T-cell (primary cell): ENCODE results near the gene CCL20. TPM values are rescaled to one million over a fixed set of nuclear protein-coding genes. Genes with fewer than 3 reads are reported as not detected.

Source experiments
- ATAC-seq, 4 experiments: fragments of 200-7000 bp in 3 of 4; fragments of 150-1000 bp in 1 of 4; cut with Tn5 transposase; replicated peaks in 1 of 4; 1 replicate in 3 of 4; 2 replicates in 1 of 4; pipeline ENCODE4 v1.10.0; 2021; ENCODE audit warnings: moderate library complexity in 3 of 4, mild to moderate bottlenecking in 2 of 4, moderate number of reproducible peaks in 1 of 4
- CTCF ChIA-PET, 2 donors: fragments of 300-600 bp; sonication (Branson Sonifier 250); formaldehyde crosslinking; loops; one replicate each; lab custom pipeline; 2022; ENCODE audit warnings: antibody characterized with exemption in 2 of 2; lab: Charles Lee
- POLR2A ChIA-PET, 2 donors: fragments of 300-600 bp; sonication (Branson Sonifier 250); formaldehyde crosslinking; loops; one replicate each; lab custom pipeline; 2022; ENCODE audit warnings: antibody characterized with exemption in 2 of 2; lab: Charles Lee
- DNase-seq, 35 experiments: peaks; one replicate each; pipeline versions ENCODE4 v3.0.0 to v3.0.0-alpha.2; 2013 to 2023
- H3K27ac ChIP-seq: one replicate; pipeline ENCODE4 v1.5.1; 2013; ENCODE audit warnings: low read length
- H3K27me3 ChIP-seq, 2 experiments: replicated peaks in 1 of 2; 1 replicate in 1 of 2; 2 replicates in 1 of 2; pipeline versions ENCODE4 v1.6.1 to v1.7.0; 2013; ENCODE audit warnings: low read length in 1 of 2, mixed read lengths in 1 of 2; ENCODE audit not compliant: control insufficient read depth in 2 of 2, insufficient read depth in 2 of 2; ENCODE audit errors: extremely low read depth in 1 of 2
- H3K36me3 ChIP-seq, 2 donors: 1 replicate in 1 of 2; 2 replicates in 1 of 2; pipeline versions ENCODE4 v1.6.1 to v1.7.0; 2013; ENCODE audit warnings: low read length in 1 of 2; ENCODE audit not compliant: control insufficient read depth in 2 of 2, insufficient read depth in 1 of 2; ENCODE audit errors: extremely low read depth in 1 of 2
- H3K4me1 ChIP-seq, 2 experiments: 1 replicate in 1 of 2; 2 replicates in 1 of 2; pipeline versions ENCODE4 v1.6.1 to v1.7.0; 2013; ENCODE audit warnings: low read length in 2 of 2, mixed read lengths in 1 of 2; ENCODE audit not compliant: insufficient read depth in 2 of 2, control insufficient read depth in 1 of 2; ENCODE audit errors: extremely low read depth in 1 of 2
- H3K4me3 ChIP-seq, 2 donors: 1 replicate in 1 of 2; 2 replicates in 1 of 2; pipeline versions ENCODE4 v1.5.1 to v1.7.0; 2013; ENCODE audit warnings: mild to moderate bottlenecking in 2 of 2, low read length in 1 of 2, moderate library complexity in 1 of 2; ENCODE audit not compliant: control insufficient read depth in 1 of 2; ENCODE audit errors: extremely low read depth in 1 of 2
- H3K9me3 ChIP-seq: 2 replicates; pipeline ENCODE4 v1.7.0; 2013
- H3K27ac Mint-ChIP-seq, 2 donors: one replicate each; pipeline ENCODE4 v1.8.0; 2020 to 2021; ENCODE audit warnings: mild to moderate bottlenecking in 2 of 2, mixed read lengths in 2 of 2
- H3K27me3 Mint-ChIP-seq, 2 donors: one replicate each; pipeline ENCODE4 v1.8.0; 2021 to 2022; ENCODE audit warnings: mixed read lengths in 2 of 2
- H3K36me3 Mint-ChIP-seq: one replicate; pipeline ENCODE4 v1.8.0; 2021; ENCODE audit warnings: mixed read lengths
- H3K4me1 Mint-ChIP-seq, 3 donors: one replicate each; pipeline ENCODE4 v1.8.0; 2020 to 2022; ENCODE audit warnings: mixed read lengths in 3 of 3, mild to moderate bottlenecking in 1 of 3
- H3K4me3 Mint-ChIP-seq, 3 donors: one replicate each; pipeline ENCODE4 v1.8.0; 2020 to 2022; ENCODE audit warnings: mild to moderate bottlenecking in 3 of 3, mixed read lengths in 3 of 3, moderate library complexity in 3 of 3
- H3K9me3 Mint-ChIP-seq, 3 donors: one replicate each; pipeline ENCODE4 v1.8.0; 2020 to 2022; ENCODE audit warnings: mixed read lengths in 3 of 3
- WGBS: methylation state at CpG from one replicate; pipeline ENCODE4 v1.1.5; 2013; ENCODE audit warnings: missing lambda C conversion rate; ENCODE audit not compliant: insufficient coverage; 5-methylcytosine and 5-hydroxymethylcytosine counted together
- total RNA-seq, 35 experiments: library from RNA in 6 of 35; stranded (reverse) in 6 of 35; fragments of 120-200 nt in 1 of 35; gene quantifications; one replicate each; pipeline versions ENCODE4 v1.2.1 to v1.2.4 and lab custom pipeline; 2013 to 2026

Gene CCL20
- total RNA-seq, 5 donors from 2014 or later (not counting 1 experiment from before 2014, with no cell fraction given): 1.8 to 3.0 (median 1.9) TPM; not detected in 2

- peak overlapping the region in 1 of 2 donors; percentile 27 for H3K27ac Mint-ChIP-seq
Observed at GRCh38 chr2:227818675-227819397, 5.2 kb downstream of the CCL20 start.

DNA sequence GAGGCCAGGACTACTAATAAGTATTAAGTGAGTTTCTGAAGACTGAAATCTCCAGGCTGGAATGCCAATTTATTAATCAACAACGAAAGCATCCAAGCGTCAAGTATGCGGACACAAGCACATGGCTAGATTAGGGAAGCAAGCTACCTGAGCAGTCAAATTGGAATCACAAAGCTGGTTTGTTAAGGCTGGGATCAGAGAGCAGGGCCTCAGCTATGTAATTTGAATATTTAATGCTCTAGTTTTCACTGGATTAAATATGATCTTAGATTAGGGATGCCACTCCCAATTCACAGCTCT is 5.7 kb downstream of the CCL20 start:
- ChIA-PET POLR2A (no interaction called here), CTCF (no interaction called here)
- DNase-seq (no peak), ATAC-seq (no peak)
- Histone ChIP-seq H3K4me1 (peaks cover 0 to 2% of the 10 kb centered on the region in 2 experiments), H3K27me3 (peaks cover 0 to 5% of the 10 kb centered on the region in 2 experiments), H3K27ac (peak overlapping the region; percentile 52), H3K9me3 (no peaks in the 10 kb centered on the region), H3K4me3 (no peak overlapping the region), H3K36me3 (no peaks in the 10 kb centered on the region)
- Mint-ChIP-seq H3K9me3 (peaks cover 0 to 4% (median 0%) of the 10 kb centered on the region in 3 donors), H3K36me3 (no peaks in the 10 kb centered on the region), H3K4me3 (no peak overlapping the region), H3K4me1 (peaks cover 0 to 15% (median 7%) of the 10 kb centered on the region in 3 donors), H3K27me3 (peaks cover 0 to 22% of the 10 kb centered on the region in 2 donors), H3K27ac (no peak overlapping the region)
- WGBS: 100% methylated on average over 3 of the region's 3 CpGs

More at GRCh38 chr2:227818675-227819397, 5.2 kb downstream of the CCL20 start:
- ChIA-PET CTCF (no interaction called here), POLR2A (no interaction called here)
- Mint-ChIP-seq H3K4me1 (peaks cover 0 to 18% (median 7%) of the 10 kb centered on the region in 3 donors), H3K36me3 (no peaks in the 10 kb centered on the region), H3K4me3 (no peak overlapping the region), H3K9me3 (peaks cover 0 to 4% (median 0%) of the 10 kb centered on the region in 3 donors), H3K27me3 (peaks cover 3 to 25% of the 10 kb centered on the region in 2 donors)
- Histone ChIP-seq H3K36me3 (no peaks in the 10 kb centered on the region), H3K27ac (peak overlapping the region; percentile 52), H3K4me1 (peaks cover 0 to 2% of the 10 kb centered on the region in 2 experiments), H3K27me3 (peaks cover 0 to 5% of the 10 kb centered on the region in 2 experiments), H3K4me3 (no peak overlapping the region), H3K9me3 (no peaks in the 10 kb centered on the region)
- DNase-seq (peak in 4 of 35 experiments; percentile 4 to 19 (median 12)), ATAC-seq (peak in 2 of 4 experiments; percentile 30 to 51)
- WGBS: 87% methylated on average over 8 of the region's 9 CpGs

- no peak for ATAC-seq
- Histone ChIP-seq H3K36me3 (no peaks in the 10 kb centered on the region), H3K4me1 (peaks cover 0 to 7% of the 10 kb centered on the region in 2 experiments), H3K27me3 (peaks cover 0 to 5% of the 10 kb centered on the region in 2 experiments), H3K9me3 (no peaks in the 10 kb centered on the region), H3K27ac (no peak overlapping the region), H3K4me3 (no peak overlapping the region)
- CTCF ChIA-PET: no interaction called here
- H3K36me3 Mint-ChIP-seq: no peaks in the 10 kb centered on the region
- peaks cover 2 to 22% of the 10 kb centered on the region in 2 donors for H3K27me3 Mint-ChIP-seq
- peaks cover 0 to 20% (median 7%) of the 10 kb centered on the region in 3 donors for H3K4me1 Mint-ChIP-seq
- POLR2A ChIA-PET: no interaction called here
- peaks cover 0 to 4% (median 0%) of the 10 kb centered on the region in 3 donors for H3K9me3 Mint-ChIP-seq
- WGBS: 94% methylated on average over 2 of the region's 4 CpGs
- no peak overlapping the region for H3K27ac Mint-ChIP-seq
- DNase-seq: no peak
- no peak overlapping the region for H3K4me3 Mint-ChIP-seq
Observed at GRCh38 chr2:227821043-227821942, 7.7 kb downstream of the CCL20 start.

GRCh38 chr2:227822416-227823003 is 8.9 kb downstream of the CCL20 start:
- Mint-ChIP-seq H3K4me1 (peaks cover 0 to 28% (median 10%) of the 10 kb centered on the region in 3 donors), H3K27me3 (peaks cover 2 to 22% of the 10 kb centered on the region in 2 donors), H3K27ac (no peak overlapping the region), H3K4me3 (no peak overlapping the region), H3K9me3 (peaks cover 0 to 4% (median 0%) of the 10 kb centered on the region in 3 donors), H3K36me3 (no peaks in the 10 kb centered on the region)
- DNase-seq (no peak), ATAC-seq (no peak)
- ChIA-PET POLR2A (no interaction called here), CTCF (no interaction called here)
- H3K36me3 ChIP-seq: no peaks in the 10 kb centered on the region
- no peaks in the 10 kb centered on the region for H3K9me3 ChIP-seq
- WGBS: no CpG with 5 or more reads among the region's 2 CpGs
- H3K4me3 ChIP-seq: no peak overlapping the region
- H3K27ac ChIP-seq: no peak overlapping the region
- peaks cover 0 to 5% of the 10 kb centered on the region in 2 experiments for H3K27me3 ChIP-seq
- H3K4me1 ChIP-seq: peaks cover 0 to 7% of the 10 kb centered on the region in 2 experiments

DNA sequence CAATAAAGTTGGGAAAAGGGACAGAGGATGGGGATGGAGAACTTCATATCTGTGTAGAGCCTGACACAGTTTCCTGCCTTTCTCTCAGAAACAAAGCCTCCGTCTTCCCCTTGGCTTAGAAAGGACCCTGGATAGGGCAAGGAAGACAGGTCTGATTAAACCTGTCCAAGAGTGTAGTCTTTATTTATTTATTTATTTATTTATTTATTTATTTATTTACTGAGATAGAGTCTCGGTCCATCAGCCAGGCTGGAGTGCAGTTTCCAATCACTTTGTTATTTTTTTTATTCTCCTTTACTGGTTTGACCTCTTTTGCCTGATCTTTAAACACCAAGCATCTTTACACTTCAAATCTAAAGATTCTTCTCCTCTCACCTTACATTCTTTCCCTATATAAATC is 10.3 kb downstream of the CCL20 start:
- Mint-ChIP-seq H3K4me1 (peaks cover 0 to 14% (median 2%) of the 10 kb centered on the region in 3 donors), H3K9me3 (peaks cover 0 to 4% (median 0%) of the 10 kb centered on the region in 3 donors), H3K36me3 (no peaks in the 10 kb centered on the region), H3K27me3 (peaks cover 2 to 10% of the 10 kb centered on the region in 2 donors), H3K27ac (no peak overlapping the region), H3K4me3 (no peak overlapping the region)
- no peaks in the 10 kb centered on the region for H3K36me3 ChIP-seq
- WGBS: no CpG with 5 or more reads among the region's 2 CpGs
- no peaks in the 10 kb centered on the region for H3K9me3 ChIP-seq
- ChIA-PET POLR2A (no interaction called here), CTCF (no interaction called here)
- ATAC-seq: no peak
- no peak overlapping the region for H3K4me3 ChIP-seq
- no peak overlapping the region for H3K27ac ChIP-seq
- H3K4me1 ChIP-seq: peaks cover 0 to 5% of the 10 kb centered on the region in 2 experiments
- DNase-seq: no peak
- H3K27me3 ChIP-seq: peaks cover 0 to 5% of the 10 kb centered on the region in 2 experiments

DNA sequence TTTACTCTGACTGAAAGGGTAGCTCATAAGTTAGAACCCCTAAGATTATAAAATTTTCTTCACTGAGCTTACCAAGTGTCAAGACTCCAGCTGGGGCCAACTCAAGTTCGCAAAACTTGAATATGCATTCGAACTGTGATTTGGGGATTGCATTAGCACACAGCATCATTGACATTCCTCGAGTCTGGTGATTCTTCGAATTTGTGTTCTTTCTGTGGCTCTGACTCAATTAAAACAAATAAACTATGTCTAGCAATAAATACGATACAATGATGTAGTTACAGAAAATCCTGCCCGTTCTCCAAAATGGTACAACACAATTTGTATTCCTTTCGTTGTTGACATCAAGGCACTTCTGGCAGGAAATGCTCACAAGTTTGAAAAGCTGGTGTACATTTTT is 11.1 kb downstream of the CCL20 start:
- Mint-ChIP-seq H3K9me3 (peaks cover 0 to 4% (median 0%) of the 10 kb centered on the region in 3 donors), H3K27me3 (peaks cover 2 to 10% of the 10 kb centered on the region in 2 donors), H3K4me1 (peaks cover 0 to 13% (median 2%) of the 10 kb centered on the region in 3 donors), H3K27ac (no peak overlapping the region), H3K4me3 (no peak overlapping the region), H3K36me3 (no peaks in the 10 kb centered on the region)
- H3K27me3 ChIP-seq: peaks cover 0 to 5% of the 10 kb centered on the region in 2 experiments
- ATAC-seq (no peak), DNase-seq (no peak)
- H3K4me3 ChIP-seq: no peak overlapping the region
- H3K36me3 ChIP-seq: no peaks in the 10 kb centered on the region
- no peaks in the 10 kb centered on the region for H3K9me3 ChIP-seq
- 81% methylated on average over 4 of the region's 7 CpGs for WGBS
- ChIA-PET CTCF (no interaction called here), POLR2A (no interaction called here)
- H3K27ac ChIP-seq: no peak overlapping the region
- H3K4me1 ChIP-seq: peaks cover 0 to 5% of the 10 kb centered on the region in 2 experiments
